B cell (primary cell): ENCODE data around the gene CCBE1. TPM values are rescaled to one million over a fixed set of nuclear protein-coding genes. Genes with fewer than 3 reads are reported as not detected.

Experiments
- ATAC-seq: fragments of 200-7000 bp; cut with Tn5 transposase; one replicate; pipeline ENCODE4 v1.10.0; 2021; ENCODE audit warnings: low read depth, mild to moderate bottlenecking, moderate number of reproducible peaks, moderate library complexity
- CTCF ChIA-PET: fragments of 350-600 bp; sonication (Branson Sonifier 250); formaldehyde crosslinking; loops from one replicate; lab custom pipeline; 2021; ENCODE audit warnings: antibody characterized with exemption, inconsistent platforms; lab: Charles Lee
- POLR2A ChIA-PET: fragments of 350-600 bp; sonication (Branson Sonifier 250); formaldehyde crosslinking; loops from one replicate; lab custom pipeline; 2021; ENCODE audit warnings: antibody characterized with exemption; lab: Charles Lee
- DNase-seq: peaks from one replicate; pipeline ENCODE4 v3.0.0; 2013
- H2AFZ ChIP-seq: 2 replicates; pipeline ENCODE4 v1.6.1; 2012; ENCODE audit warnings: mild to moderate bottlenecking, low read depth, low read length; ENCODE audit not compliant: insufficient read depth, poor library complexity, severe bottlenecking
- H3K27ac ChIP-seq, 2 donors: 1 replicate in 1 of 2; 2 replicates in 1 of 2; pipeline ENCODE4 v1.5.1; 2012 to 2013; ENCODE audit warnings: low read length in 2 of 2, mild to moderate bottlenecking in 2 of 2, moderate library complexity in 1 of 2
- H3K27me3 ChIP-seq, 4 experiments: fragments of 200-600 bp in 1 of 4; sonication (generic) in 1 of 4; replicated peaks in 1 of 4; 1 replicate in 2 of 4; 2 replicates in 2 of 4; pipeline versions ENCODE4 v1.6.1 to v1.7.0; 2013 to 2016; ENCODE audit warnings: low read length in 3 of 4, mild to moderate bottlenecking in 2 of 4, mixed read lengths in 1 of 4, moderate library complexity in 1 of 4; ENCODE audit not compliant: insufficient read depth in 4 of 4, control insufficient read depth in 3 of 4; ENCODE audit errors: control extremely low read depth in 1 of 4
- H3K36me3 ChIP-seq, 2 experiments: replicated peaks in 1 of 2; 1 replicate in 1 of 2; 2 replicates in 1 of 2; pipeline versions ENCODE4 v1.6.1 to v1.7.1; 2013; ENCODE audit warnings: low read length in 1 of 2; ENCODE audit not compliant: insufficient read depth in 2 of 2, control insufficient read depth in 1 of 2; ENCODE audit errors: control extremely low read depth in 1 of 2, extremely low read depth in 1 of 2
- H3K4me1 ChIP-seq, 2 donors: fragments of 200-600 bp in 1 of 2; sonication (generic) in 1 of 2; 1 replicate in 1 of 2; 2 replicates in 1 of 2; pipeline versions ENCODE4 v1.5.1 to v1.6.1; 2013 to 2017; ENCODE audit warnings: low read length in 2 of 2; ENCODE audit not compliant: control insufficient read depth in 2 of 2, insufficient read depth in 2 of 2
- H3K4me2 ChIP-seq: replicated peaks from 2 replicates; pipeline ENCODE3; 2012; ENCODE audit warnings: mild to moderate bottlenecking, low read depth, low read length; ENCODE audit not compliant: poor library complexity, severe bottlenecking
- H3K4me3 ChIP-seq, 5 experiments: fragments of 200-600 bp in 1 of 5; sonication (generic) in 1 of 5; 1 replicate in 3 of 5; 2 replicates in 2 of 5; pipeline versions ENCODE4 v1.5.1 to v1.7.0; 2011 to 2016; ENCODE audit warnings: low read length in 4 of 5, mild to moderate bottlenecking in 4 of 5, low read depth in 2 of 5, control low read depth in 1 of 5, moderate library complexity in 1 of 5; ENCODE audit not compliant: insufficient read depth in 1 of 5; ENCODE audit errors: control extremely low read depth in 1 of 5, extremely low read depth in 1 of 5
- H3K79me2 ChIP-seq: fragments of 200-600 bp; sonication (generic); one replicate; pipeline ENCODE4 v1.6.0; 2016; ENCODE audit warnings: low read length; ENCODE audit not compliant: control insufficient read depth, insufficient read depth
- H3K9ac ChIP-seq: fragments of 200-600 bp; sonication (generic); 2 replicates; pipeline ENCODE4 v1.6.1; 2017; ENCODE audit warnings: mild to moderate bottlenecking, low read length, moderate library complexity
- H3K9me3 ChIP-seq, 3 donors: one replicate each; pipeline versions ENCODE4 v1.6.1 to v1.7.1; 2013; ENCODE audit warnings: low read length in 2 of 3; ENCODE audit not compliant: control insufficient read depth in 2 of 3, insufficient read depth in 1 of 3; ENCODE audit errors: control extremely low read depth in 1 of 3
- H4K20me1 ChIP-seq: 2 replicates; pipeline ENCODE4 v1.6.0; 2012; ENCODE audit warnings: mild to moderate bottlenecking, low read length; ENCODE audit not compliant: insufficient read depth, control insufficient read depth, poor library complexity, severe bottlenecking
- H3K27ac Mint-ChIP-seq: one replicate; pipeline ENCODE4 v1.8.0; 2021; ENCODE audit warnings: mixed read lengths
- H3K27me3 Mint-ChIP-seq: one replicate; pipeline ENCODE4 v1.8.0; 2021; ENCODE audit warnings: mixed read lengths
- H3K4me1 Mint-ChIP-seq: one replicate; pipeline ENCODE4 v1.8.0; 2021; ENCODE audit warnings: mixed read lengths
- H3K4me3 Mint-ChIP-seq: one replicate; pipeline ENCODE4 v1.8.0; 2021; ENCODE audit warnings: mixed read lengths
- H3K9me3 Mint-ChIP-seq: one replicate; pipeline ENCODE4 v1.8.0; 2022; ENCODE audit warnings: mixed read lengths; ENCODE audit not compliant: insufficient read depth
- EZH2 ChIP-seq: IDR thresholded peaks from 2 replicates; pipeline ENCODE4 v1.6.1; 2012; ENCODE audit warnings: borderline replicate concordance, low read depth, mild to moderate bottlenecking, moderate library complexity, low read length; ENCODE audit not compliant: insufficient read depth, poor library complexity, severe bottlenecking
- WGBS: methylation state at CpG from one replicate; pipeline ENCODE4 v1.1.5; 2013; ENCODE audit warnings: missing lambda C conversion rate; ENCODE audit not compliant: insufficient coverage; 5-methylcytosine and 5-hydroxymethylcytosine counted together
- intact Hi-C: fragments of 100-400 bp; cut with micrococcal nuclease; formaldehyde crosslinking; loops from one replicate; pipeline ENCODE4 v1.10.0; 2022
- polyA plus RNA-seq: library from polyadenylated mRNA; depleted of rRNA; stranded (reverse); fragments of >200 nt; gene quantifications from 2 replicates; pipeline ENCODE4 v1.2.3, GENCODE V29; 2012
- total RNA-seq, 2 donors: library from RNA; stranded (reverse); fragments of 120-200 nt in 1 of 2; gene quantifications; 1 replicate in 1 of 2; 2 replicates in 1 of 2; pipeline versions ENCODE4 v1.2.3 to v1.2.4, GENCODE V29; 2013 to 2022
- TF ChIP-seq, protein P1 (sequence below): fragments of 200-600 bp; IDR thresholded peaks from one replicate; pipeline ENCODE4 v1.8.0; 2022; ENCODE audit warnings: antibody characterized with exemption, mild to moderate bottlenecking

The CCBE1 gene
- total and polyA plus RNA-seq, 2 donors (not counting 1 experiment from before 2014, with no cell fraction given): not detected

DNA sequence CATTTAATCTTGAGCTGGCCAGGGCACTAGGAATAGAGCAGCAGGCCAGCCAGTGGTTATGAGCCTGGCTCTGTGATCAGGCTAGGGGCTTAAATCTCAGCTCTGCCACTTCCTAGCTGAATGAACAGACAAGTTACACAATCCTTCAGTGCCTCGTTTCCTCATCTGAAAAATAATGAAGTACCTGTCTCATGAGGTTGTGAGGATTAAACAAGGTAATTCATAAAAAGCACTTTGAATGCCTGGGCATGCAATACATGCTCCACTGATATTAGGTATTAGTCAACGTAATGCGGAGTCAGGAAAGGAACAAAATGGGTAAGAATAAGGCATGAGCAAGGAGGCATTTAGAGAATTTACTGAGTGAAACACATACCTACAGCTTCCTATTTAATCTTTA, 100.2 kb downstream of the CCBE1 start:
- CTCF ChIA-PET: no interaction called here

DNA sequence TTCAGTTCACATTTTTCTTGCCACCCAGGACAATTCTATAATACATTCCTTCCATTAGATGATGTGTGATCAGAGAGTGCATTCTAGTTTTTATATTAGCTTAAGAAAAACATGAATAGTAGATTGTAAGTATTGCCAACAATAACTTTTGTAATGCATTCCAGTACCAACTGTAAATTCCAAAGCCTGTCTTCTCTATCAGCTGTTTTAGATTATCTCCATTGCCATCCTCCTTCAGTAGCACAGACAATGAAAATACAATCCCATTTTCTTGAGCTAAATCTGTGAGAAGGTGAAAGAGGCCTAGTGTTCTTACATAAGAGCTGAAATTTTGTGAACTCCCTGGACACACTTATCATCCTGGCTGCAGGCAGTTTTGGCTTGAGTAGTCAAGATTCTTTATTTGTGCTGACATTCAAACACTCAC, 103.9 kb downstream of the CCBE1 start:
- no peaks in the 10 kb centered on the region for H3K27me3 ChIP-seq
- Mint-ChIP-seq H3K27ac (no peak overlapping the region), H3K4me3 (no peak overlapping the region), H3K27me3 (peaks cover 2% of the 10 kb centered on the region), H3K4me1 (no peaks in the 10 kb centered on the region), H3K9me3 (peaks cover 2% of the 10 kb centered on the region)
- H4K20me1 ChIP-seq: no peaks in the 10 kb centered on the region
- no peaks in the 10 kb centered on the region for H3K4me1 ChIP-seq
- H3K36me3 ChIP-seq: no peaks in the 10 kb centered on the region
- H3K9ac ChIP-seq: no peak overlapping the region
- TF ChIP-seq, protein P1, sequence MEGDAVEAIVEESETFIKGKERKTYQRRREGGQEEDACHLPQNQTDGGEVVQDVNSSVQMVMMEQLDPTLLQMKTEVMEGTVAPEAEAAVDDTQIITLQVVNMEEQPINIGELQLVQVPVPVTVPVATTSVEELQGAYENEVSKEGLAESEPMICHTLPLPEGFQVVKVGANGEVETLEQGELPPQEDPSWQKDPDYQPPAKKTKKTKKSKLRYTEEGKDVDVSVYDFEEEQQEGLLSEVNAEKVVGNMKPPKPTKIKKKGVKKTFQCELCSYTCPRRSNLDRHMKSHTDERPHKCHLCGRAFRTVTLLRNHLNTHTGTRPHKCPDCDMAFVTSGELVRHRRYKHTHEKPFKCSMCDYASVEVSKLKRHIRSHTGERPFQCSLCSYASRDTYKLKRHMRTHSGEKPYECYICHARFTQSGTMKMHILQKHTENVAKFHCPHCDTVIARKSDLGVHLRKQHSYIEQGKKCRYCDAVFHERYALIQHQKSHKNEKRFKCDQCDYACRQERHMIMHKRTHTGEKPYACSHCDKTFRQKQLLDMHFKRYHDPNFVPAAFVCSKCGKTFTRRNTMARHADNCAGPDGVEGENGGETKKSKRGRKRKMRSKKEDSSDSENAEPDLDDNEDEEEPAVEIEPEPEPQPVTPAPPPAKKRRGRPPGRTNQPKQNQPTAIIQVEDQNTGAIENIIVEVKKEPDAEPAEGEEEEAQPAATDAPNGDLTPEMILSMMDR: no peak
- TF ChIP-seq EZH2: no peak
- no peak for DNase-seq
- no peak overlapping the region for H3K27ac ChIP-seq
- H3K9me3 ChIP-seq: no peaks in the 10 kb centered on the region
- intact Hi-C loops: no loop called here
- ChIA-PET POLR2A (no interaction called here), CTCF (no interaction called here)
- no peak overlapping the region for H3K4me2 ChIP-seq
- no peak overlapping the region for H2AFZ ChIP-seq
- ATAC-seq: no peak
- H3K4me3 ChIP-seq: no peak overlapping the region
- H3K79me2 ChIP-seq: no peaks in the 10 kb centered on the region

More for the DNA sequence above, 100.2 kb downstream of the CCBE1 start:
- POLR2A ChIA-PET: no interaction called here
- DNase-seq (no peak), ATAC-seq (no peak)
- H3K4me3 Mint-ChIP-seq: no peak overlapping the region
- H3K4me2 ChIP-seq: no peak overlapping the region
- TF ChIP-seq EZH2: no peak
- TF ChIP-seq, protein P1: no peak
- H3K27ac Mint-ChIP-seq: no peak overlapping the region
- no peak overlapping the region for H3K27ac ChIP-seq
- no peaks in the 10 kb centered on the region for H3K36me3 ChIP-seq
- no peaks in the 10 kb centered on the region for H3K27me3 Mint-ChIP-seq
- H2AFZ ChIP-seq: no peak overlapping the region
- no peaks in the 10 kb centered on the region for H3K27me3 ChIP-seq
- no peaks in the 10 kb centered on the region for H3K9me3 ChIP-seq
- no CpG with 5 or more reads among the region's 3 CpGs for WGBS
- H3K4me3 ChIP-seq: no peak overlapping the region
- H3K79me2 ChIP-seq: no peaks in the 10 kb centered on the region
- H3K4me1 ChIP-seq: no peaks in the 10 kb centered on the region
- intact Hi-C loops: no loop called here
- no peak overlapping the region for H3K9ac ChIP-seq
- H3K4me1 Mint-ChIP-seq: no peaks in the 10 kb centered on the region
- H3K9me3 Mint-ChIP-seq: peaks cover 2% of the 10 kb centered on the region
- H4K20me1 ChIP-seq: no peaks in the 10 kb centered on the region
